ENCODE data around the gene ABCC8. TPM values are rescaled to one million over a fixed set of nuclear protein-coding genes. Genes with fewer than 3 reads are reported as not detected.

Gene ABCC8
- total and polyA plus RNA-seq, 4 donors: 1.2 to 14.9 (median 3.1) TPM

DNA sequence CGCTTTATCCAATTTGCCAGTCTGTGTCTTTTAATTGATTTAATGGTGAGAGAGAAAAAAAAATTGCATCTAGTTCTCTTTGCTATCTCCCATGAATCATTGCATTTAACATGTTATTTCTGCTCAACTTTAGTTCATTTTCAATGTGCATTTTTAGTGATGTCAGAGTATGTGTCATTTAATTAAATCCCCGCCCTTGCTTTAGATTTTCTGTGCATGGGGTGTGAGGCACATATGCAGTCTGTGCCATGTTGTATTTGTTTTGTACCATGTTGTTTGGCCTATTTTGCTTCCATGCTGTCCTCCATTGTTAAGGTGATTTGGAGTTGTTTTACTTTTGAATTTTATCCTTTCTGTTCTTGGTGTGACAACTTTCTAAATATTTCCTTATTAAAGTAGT is 133.4 kb downstream of the ABCC8 start:
- no peaks in the 10 kb centered on the region for H3K36me3 ChIP-seq (ENCODE audit: control insufficient read depth in 4 of 4, insufficient read depth in 4 of 4, low read length in 4 of 4)
- H3K27me3 ChIP-seq (ENCODE audit: control insufficient read depth in 3 of 3, insufficient read depth in 3 of 3, low read length in 2 of 3): no peaks in the 10 kb centered on the region
- DNase-seq: no peak
- no peaks in the 10 kb centered on the region for H3K4me1 ChIP-seq (ENCODE audit: control insufficient read depth in 5 of 5, insufficient read depth in 5 of 5, low read length in 5 of 5)
- TF ChIP-seq, protein P1, sequence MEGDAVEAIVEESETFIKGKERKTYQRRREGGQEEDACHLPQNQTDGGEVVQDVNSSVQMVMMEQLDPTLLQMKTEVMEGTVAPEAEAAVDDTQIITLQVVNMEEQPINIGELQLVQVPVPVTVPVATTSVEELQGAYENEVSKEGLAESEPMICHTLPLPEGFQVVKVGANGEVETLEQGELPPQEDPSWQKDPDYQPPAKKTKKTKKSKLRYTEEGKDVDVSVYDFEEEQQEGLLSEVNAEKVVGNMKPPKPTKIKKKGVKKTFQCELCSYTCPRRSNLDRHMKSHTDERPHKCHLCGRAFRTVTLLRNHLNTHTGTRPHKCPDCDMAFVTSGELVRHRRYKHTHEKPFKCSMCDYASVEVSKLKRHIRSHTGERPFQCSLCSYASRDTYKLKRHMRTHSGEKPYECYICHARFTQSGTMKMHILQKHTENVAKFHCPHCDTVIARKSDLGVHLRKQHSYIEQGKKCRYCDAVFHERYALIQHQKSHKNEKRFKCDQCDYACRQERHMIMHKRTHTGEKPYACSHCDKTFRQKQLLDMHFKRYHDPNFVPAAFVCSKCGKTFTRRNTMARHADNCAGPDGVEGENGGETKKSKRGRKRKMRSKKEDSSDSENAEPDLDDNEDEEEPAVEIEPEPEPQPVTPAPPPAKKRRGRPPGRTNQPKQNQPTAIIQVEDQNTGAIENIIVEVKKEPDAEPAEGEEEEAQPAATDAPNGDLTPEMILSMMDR (IDR thresholded peaks at IDR 0.05; ENCODE audit: control extremely low read depth, extremely low read depth): no peak
- no peaks in the 10 kb centered on the region for H3K9me3 ChIP-seq (ENCODE audit: control insufficient read depth in 4 of 4, insufficient read depth in 3 of 4, low read length in 3 of 4)
- H3K4me3 ChIP-seq: no peak overlapping the region
- ATAC-seq (ENCODE audit: insufficient read depth, low FRiP score): no peak
- 97 to 99% methylated on average over 2 of the region's 2 CpGs for WGBS, 2 donors
- H3K9ac ChIP-seq (ENCODE audit: insufficient read depth in 1 of 2, low read length in 2 of 2): no peak overlapping the region
- H3K27ac ChIP-seq (ENCODE audit: low read depth in 1 of 2, low read length in 1 of 2): no peak overlapping the region

Other genes with a start within 250 kb of the ABCC8 start
- 100 to 1,000 TPM in 1 of 2 donors, 10 to 100 TPM in 1; 73.6 to 136 TPM for gene NUCB2, start 200.1 kb downstream of the ABCC8 start, total RNA-seq
- gene NUCB2, start 200.1 kb downstream of the ABCC8 start, polyA plus RNA-seq: 100 to 1,000 TPM; 101 to 131 TPM
- gene NCR3LG1, start 125.0 kb downstream of the ABCC8 start, total RNA-seq: 1 to 10 TPM; 1.3 to 5.8 TPM
- gene NCR3LG1, start 125.0 kb downstream of the ABCC8 start, polyA plus RNA-seq: 1 to 10 TPM in 1 of 2 donors, under 1 TPM in 1; 0.94 to 3.0 TPM
- gene KCNJ11, start 88.2 kb downstream of the ABCC8 start, total RNA-seq: 1 to 10 TPM; 2.3 to 4.5 TPM
- gene KCNJ11, start 88.2 kb downstream of the ABCC8 start, polyA plus RNA-seq: 1 to 10 TPM; 2.5 to 3.1 TPM
- under 1 TPM; 0.11 to 0.55 TPM for gene USH1C, start 67.6 kb upstream of the ABCC8 start, total RNA-seq
- under 1 TPM; 0.10 to 0.14 TPM for gene USH1C, start 67.6 kb upstream of the ABCC8 start, polyA plus RNA-seq
- gene OTOG, start 70.4 kb upstream of the ABCC8 start, total RNA-seq: under 1 TPM in 1 of 2 donors, not detected in 1; 0.11 TPM
- not detected for gene OTOG, start 70.4 kb upstream of the ABCC8 start, polyA plus RNA-seq
- not detected for gene MYOD1, start 242.7 kb upstream of the ABCC8 start, total RNA-seq
- gene MYOD1, start 242.7 kb upstream of the ABCC8 start, polyA plus RNA-seq: not detected

All from lung (tissue), 12 donors.